ENCODE data around the gene PDPK1.

Gene PDPK1

GRCh38 chr16:2524339-2524938 lies 13.4 kb upstream of the PDPK1 start:
- H3K27me3 ChIP-seq (ENCODE audit: control insufficient read depth in 5 of 5, insufficient read depth in 4 of 5, low read length in 5 of 5): no peaks in the 10 kb centered on the region
- no peak overlapping the region for H3K27ac ChIP-seq (ENCODE audit: low read depth, low read length)
- H3K4me1 ChIP-seq (ENCODE audit: control insufficient read depth in 5 of 5, insufficient read depth in 5 of 5, low read length in 5 of 5): peaks cover 6 to 15% (median 13%) of the 10 kb centered on the region in 5 donors
- H3K9ac ChIP-seq (ENCODE audit: low read length in 5 of 5): peak overlapping the region in 1 of 5 donors; percentile 19
- H3K4me3 ChIP-seq (ENCODE audit: low read depth in 1 of 5, low read length in 5 of 5): no peak overlapping the region
- H3K36me3 ChIP-seq (ENCODE audit: control insufficient read depth in 5 of 5, insufficient read depth in 5 of 5, low read length in 5 of 5): peaks cover 0 to 60% (median 51%) of the 10 kb centered on the region in 5 donors
- H3K9me3 ChIP-seq (ENCODE audit: control insufficient read depth in 5 of 5, low read length in 5 of 5): no peaks in the 10 kb centered on the region

GRCh38 chr16:2526135-2526534 lies 11.7 kb upstream of the PDPK1 start:
- Histone ChIP-seq H3K27ac (ENCODE audit: low read depth, low read length) (no peak overlapping the region), H3K9me3 (ENCODE audit: control insufficient read depth in 5 of 5, low read length in 5 of 5) (no peaks in the 10 kb centered on the region), H3K4me1 (ENCODE audit: control insufficient read depth in 5 of 5, insufficient read depth in 5 of 5, low read length in 5 of 5) (peaks cover 2 to 10% (median 7%) of the 10 kb centered on the region in 5 donors), H3K27me3 (ENCODE audit: control insufficient read depth in 5 of 5, insufficient read depth in 4 of 5, low read length in 5 of 5) (no peaks in the 10 kb centered on the region), H3K36me3 (ENCODE audit: control insufficient read depth in 5 of 5, insufficient read depth in 5 of 5, low read length in 5 of 5) (peaks cover 0 to 72% (median 57%) of the 10 kb centered on the region in 5 donors), H3K4me3 (ENCODE audit: low read depth in 1 of 5, low read length in 5 of 5) (no peak overlapping the region), H3K9ac (ENCODE audit: low read length in 5 of 5) (no peak overlapping the region)

- Histone ChIP-seq H3K4me3 (ENCODE audit: low read depth in 1 of 5, low read length in 5 of 5) (no peak overlapping the region), H3K27ac (ENCODE audit: low read depth, low read length) (no peak overlapping the region), H3K9ac (ENCODE audit: low read length in 5 of 5) (no peak overlapping the region), H3K4me1 (ENCODE audit: control insufficient read depth in 5 of 5, insufficient read depth in 5 of 5, low read length in 5 of 5) (peaks cover 0 to 14% (median 9%) of the 10 kb centered on the region in 5 donors), H3K9me3 (ENCODE audit: control insufficient read depth in 5 of 5, low read length in 5 of 5) (no peaks in the 10 kb centered on the region), H3K36me3 (ENCODE audit: control insufficient read depth in 5 of 5, insufficient read depth in 5 of 5, low read length in 5 of 5) (peaks cover 0 to 69% (median 55%) of the 10 kb centered on the region in 5 donors), H3K27me3 (ENCODE audit: control insufficient read depth in 5 of 5, insufficient read depth in 4 of 5, low read length in 5 of 5) (no peaks in the 10 kb centered on the region)
Observed at GRCh38 chr16:2527071-2527783, 10.6 kb upstream of the PDPK1 start.

- Histone ChIP-seq H3K4me3 (ENCODE audit: low read depth in 1 of 5, low read length in 5 of 5) (no peak overlapping the region), H3K27ac (ENCODE audit: low read depth, low read length) (no peak overlapping the region), H3K36me3 (ENCODE audit: control insufficient read depth in 5 of 5, insufficient read depth in 5 of 5, low read length in 5 of 5) (peaks cover 0 to 69% (median 55%) of the 10 kb centered on the region in 5 donors)
Observed at GRCh38 chr16:2527784-2528100, 10.1 kb upstream of the PDPK1 start.

DNA sequence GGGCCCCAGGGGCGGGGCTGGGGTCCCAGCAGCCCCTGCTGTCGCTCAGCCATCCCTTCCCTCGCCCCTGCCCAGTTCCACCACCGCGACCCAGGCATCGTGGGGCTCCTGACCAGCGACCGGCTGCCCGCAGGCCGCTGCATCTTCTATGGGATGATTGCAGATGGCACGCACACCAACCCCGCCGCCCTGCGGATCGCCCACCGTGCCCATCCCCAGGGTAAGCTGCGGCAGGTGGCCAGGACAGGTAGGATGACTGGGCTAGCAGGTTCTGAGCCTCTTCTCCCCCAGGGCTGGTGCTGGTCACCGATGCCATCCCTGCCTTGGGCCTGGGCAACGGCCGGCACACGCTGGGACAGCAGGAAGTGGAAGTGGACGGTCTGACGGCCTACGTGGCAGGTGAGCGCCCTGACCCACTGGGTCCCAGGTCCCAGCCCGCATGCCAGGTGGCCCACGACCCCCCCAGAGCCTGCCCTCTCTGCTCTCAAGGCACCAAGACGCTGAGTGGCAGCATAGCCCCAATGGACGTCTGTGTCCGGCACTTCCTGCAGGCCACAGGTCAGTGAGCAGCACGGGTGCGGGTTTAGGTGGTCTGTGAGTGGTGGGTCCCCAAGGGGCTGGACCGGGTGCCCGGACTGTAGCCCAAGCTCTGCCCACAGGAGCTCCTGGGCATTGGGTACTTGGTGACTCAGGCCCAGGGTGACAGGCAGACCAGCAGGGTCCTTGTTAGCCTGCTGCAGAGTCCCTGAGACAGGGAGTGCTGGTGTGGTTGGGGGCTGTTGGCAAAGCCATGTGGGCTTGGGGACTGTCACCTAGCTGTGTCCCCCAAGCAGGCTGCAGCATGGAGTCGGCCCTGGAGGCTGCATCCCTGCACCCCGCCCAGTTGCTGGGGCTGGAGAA lies 9.4 kb upstream of the PDPK1 start:
- H3K4me3 ChIP-seq (ENCODE audit: low read depth in 1 of 5, low read length in 5 of 5): no peak overlapping the region
- H3K27ac ChIP-seq (ENCODE audit: low read depth, low read length): no peak overlapping the region
- peaks cover 0 to 65% (median 49%) of the 10 kb centered on the region in 5 donors for H3K36me3 ChIP-seq (ENCODE audit: control insufficient read depth in 5 of 5, insufficient read depth in 5 of 5, low read length in 5 of 5)
- no peaks in the 10 kb centered on the region for H3K27me3 ChIP-seq (ENCODE audit: control insufficient read depth in 5 of 5, insufficient read depth in 4 of 5, low read length in 5 of 5)
- no peaks in the 10 kb centered on the region for H3K9me3 ChIP-seq (ENCODE audit: control insufficient read depth in 5 of 5, low read length in 5 of 5)
- no peak overlapping the region for H3K9ac ChIP-seq (ENCODE audit: low read length in 5 of 5)
- H3K4me1 ChIP-seq (ENCODE audit: control insufficient read depth in 5 of 5, insufficient read depth in 5 of 5, low read length in 5 of 5): peaks cover 0 to 21% (median 17%) of the 10 kb centered on the region in 5 donors

More at GRCh38 chr16:2527784-2528100, 10.1 kb upstream of the PDPK1 start:
- no peaks in the 10 kb centered on the region for H3K27me3 ChIP-seq (ENCODE audit: control insufficient read depth in 5 of 5, insufficient read depth in 4 of 5, low read length in 5 of 5)
- peaks cover 0 to 19% (median 13%) of the 10 kb centered on the region in 5 donors for H3K4me1 ChIP-seq (ENCODE audit: control insufficient read depth in 5 of 5, insufficient read depth in 5 of 5, low read length in 5 of 5)
- H3K9ac ChIP-seq (ENCODE audit: low read length in 5 of 5): no peak overlapping the region
- H3K9me3 ChIP-seq (ENCODE audit: control insufficient read depth in 5 of 5, low read length in 5 of 5): no peaks in the 10 kb centered on the region

DNA sequence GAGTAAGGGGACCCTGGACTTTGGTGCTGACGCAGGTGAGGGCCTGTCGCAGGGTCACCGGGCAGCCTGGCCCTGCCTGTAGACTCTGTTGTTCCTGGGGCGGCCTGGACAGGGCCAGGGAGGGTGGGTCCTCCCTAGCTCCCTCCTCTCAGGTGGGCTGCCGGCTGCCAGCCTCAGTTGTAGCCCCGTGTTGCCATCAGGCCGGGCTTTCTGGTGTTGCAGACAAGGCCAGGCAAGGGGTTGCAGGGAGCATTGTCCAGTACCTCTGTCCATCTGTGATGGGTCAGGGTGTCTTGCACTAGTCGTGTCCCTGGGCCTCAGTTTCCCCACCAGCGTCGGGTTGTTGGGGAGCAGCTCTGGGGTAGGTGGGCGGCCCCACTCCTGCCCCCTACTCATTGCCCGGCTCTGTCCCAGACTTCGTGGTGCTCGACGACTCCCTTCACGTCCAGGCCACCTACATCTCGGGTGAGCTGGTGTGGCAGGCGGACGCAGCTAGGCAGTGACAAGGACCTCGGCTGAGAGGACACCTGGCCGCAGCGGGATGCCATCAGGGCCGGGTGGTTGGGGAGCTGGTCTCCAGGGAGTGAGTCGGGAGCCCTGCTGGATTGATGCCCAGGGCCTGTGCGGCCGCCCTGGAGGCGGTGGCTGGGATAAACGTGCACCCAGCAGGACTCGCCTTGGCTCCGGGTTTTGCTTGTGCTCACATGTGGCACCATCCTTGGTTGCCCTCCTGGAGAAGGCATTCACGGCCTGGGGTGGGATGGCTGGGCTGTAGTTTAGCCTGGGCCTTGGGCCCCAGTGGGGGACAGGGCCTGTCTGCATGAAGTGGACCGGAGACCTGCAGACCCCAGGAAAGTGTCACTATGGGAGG lies 8.5 kb upstream of the PDPK1 start:
- Histone ChIP-seq H3K27me3 (ENCODE audit: control insufficient read depth in 5 of 5, insufficient read depth in 4 of 5, low read length in 5 of 5) (no peaks in the 10 kb centered on the region), H3K27ac (ENCODE audit: low read depth, low read length) (no peak overlapping the region), H3K36me3 (ENCODE audit: control insufficient read depth in 5 of 5, insufficient read depth in 5 of 5, low read length in 5 of 5) (peaks cover 0 to 56% (median 41%) of the 10 kb centered on the region in 5 donors), H3K9ac (ENCODE audit: low read length in 5 of 5) (no peak overlapping the region), H3K9me3 (ENCODE audit: control insufficient read depth in 5 of 5, low read length in 5 of 5) (no peaks in the 10 kb centered on the region), H3K4me1 (ENCODE audit: control insufficient read depth in 5 of 5, insufficient read depth in 5 of 5, low read length in 5 of 5) (peaks cover 0 to 21% (median 17%) of the 10 kb centered on the region in 5 donors), H3K4me3 (ENCODE audit: low read depth in 1 of 5, low read length in 5 of 5) (no peak overlapping the region)

GRCh38 chr16:2529961-2530628 lies 7.7 kb upstream of the PDPK1 start:
- Histone ChIP-seq H3K9me3 (ENCODE audit: control insufficient read depth in 5 of 5, low read length in 5 of 5) (no peaks in the 10 kb centered on the region), H3K9ac (ENCODE audit: low read length in 5 of 5) (peak overlapping the region in 1 of 5 donors; percentile 23), H3K4me1 (ENCODE audit: control insufficient read depth in 5 of 5, insufficient read depth in 5 of 5, low read length in 5 of 5) (peaks cover 0 to 24% (median 17%) of the 10 kb centered on the region in 5 donors), H3K27ac (ENCODE audit: low read depth, low read length) (no peak overlapping the region), H3K4me3 (ENCODE audit: low read depth in 1 of 5, low read length in 5 of 5) (no peak overlapping the region), H3K36me3 (ENCODE audit: control insufficient read depth in 5 of 5, insufficient read depth in 5 of 5, low read length in 5 of 5) (peaks cover 0 to 49% (median 34%) of the 10 kb centered on the region in 5 donors), H3K27me3 (ENCODE audit: control insufficient read depth in 5 of 5, insufficient read depth in 4 of 5, low read length in 5 of 5) (no peaks in the 10 kb centered on the region)

GRCh38 chr16:2530629-2531318 lies 7.0 kb upstream of the PDPK1 start:
- H3K9ac ChIP-seq (ENCODE audit: low read length in 5 of 5): peak overlapping the region in 1 of 5 donors; percentile 74
- peak overlapping the region; percentile 79 for H3K27ac ChIP-seq (ENCODE audit: low read depth, low read length)
- H3K27me3 ChIP-seq (ENCODE audit: control insufficient read depth in 5 of 5, insufficient read depth in 4 of 5, low read length in 5 of 5): no peaks in the 10 kb centered on the region
- H3K4me3 ChIP-seq (ENCODE audit: low read depth in 1 of 5, low read length in 5 of 5): no peak overlapping the region
- no peaks in the 10 kb centered on the region for H3K9me3 ChIP-seq (ENCODE audit: control insufficient read depth in 5 of 5, low read length in 5 of 5)
- peaks cover 0 to 25% (median 17%) of the 10 kb centered on the region in 5 donors for H3K4me1 ChIP-seq (ENCODE audit: control insufficient read depth in 5 of 5, insufficient read depth in 5 of 5, low read length in 5 of 5)
- H3K36me3 ChIP-seq (ENCODE audit: control insufficient read depth in 5 of 5, insufficient read depth in 5 of 5, low read length in 5 of 5): peaks cover 0 to 48% (median 33%) of the 10 kb centered on the region in 5 donors

All from subcutaneous abdominal adipose tissue (tissue), 5 donors.